Hematopoietic multipotent progenitor cell treated with erythropoietin and hydrocortisone succinate and interleukin-3 and kit ligand, for 8 days (in vitro differentiated cells): ENCODE results near the gene TCF4.

Experiments used
- DNase-seq: peaks from one replicate; pipeline ENCODE4 v3.0.0-alpha.2; 2015

The TCF4 gene

DNA sequence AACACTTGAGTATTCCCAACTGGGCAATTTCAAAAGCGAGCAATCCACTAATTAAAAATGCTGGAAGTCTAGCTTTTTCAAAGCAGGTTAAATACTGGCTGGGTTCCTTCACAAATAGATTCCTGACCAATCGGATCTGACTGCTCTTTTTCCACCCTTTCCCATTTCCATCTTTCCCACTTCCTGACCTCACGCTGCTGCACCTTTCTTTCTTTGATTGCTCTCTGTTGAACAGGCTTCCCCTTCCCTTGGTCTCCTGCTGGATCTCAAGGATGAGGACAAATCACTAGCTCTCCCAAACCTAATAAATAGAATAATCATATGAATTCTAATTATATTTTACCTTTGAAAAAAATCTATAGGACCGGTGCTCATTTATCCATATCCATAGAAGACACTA, 121.2 kb downstream of the TCF4 start:
- DNase-seq, result no peak

DNA sequence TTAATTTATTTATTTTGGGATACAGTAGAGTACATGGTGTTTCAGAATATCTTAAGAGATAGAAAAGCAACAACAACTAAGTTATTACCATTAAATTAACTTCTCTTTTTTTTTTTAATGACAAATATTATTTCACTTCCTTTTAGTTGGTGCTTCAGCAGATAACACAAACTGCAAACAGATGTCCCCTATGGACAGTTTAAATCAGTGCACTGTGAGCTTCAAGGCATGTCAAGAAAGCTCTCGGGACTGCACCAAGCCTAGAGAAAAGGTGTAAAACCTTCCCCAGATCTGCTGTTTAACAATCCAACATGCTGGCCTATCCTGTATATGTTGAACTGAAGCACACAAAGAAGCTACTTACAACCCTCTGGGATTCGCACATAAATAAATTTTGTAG, 122.7 kb downstream of the TCF4 start:
- no peak for DNase-seq

DNA sequence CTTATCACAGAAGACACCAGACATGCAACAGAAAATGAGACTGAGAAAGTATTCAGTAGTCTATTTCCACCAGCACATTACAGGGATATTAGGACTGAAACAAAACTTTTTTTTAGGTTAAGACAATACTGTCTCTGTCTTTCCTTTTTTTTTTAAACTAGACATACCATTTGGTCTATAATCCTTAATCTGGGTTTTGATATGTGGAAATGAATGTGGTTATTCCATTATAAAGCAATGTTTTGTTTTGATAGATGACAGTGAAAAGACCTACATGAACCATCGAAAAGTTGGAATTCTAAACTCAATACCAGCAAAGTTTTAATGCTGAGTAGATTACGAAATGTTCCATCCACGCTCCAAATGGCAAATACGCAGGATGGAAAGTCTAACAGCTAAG, 123.4 kb downstream of the TCF4 start:
- no peak for DNase-seq

DNA sequence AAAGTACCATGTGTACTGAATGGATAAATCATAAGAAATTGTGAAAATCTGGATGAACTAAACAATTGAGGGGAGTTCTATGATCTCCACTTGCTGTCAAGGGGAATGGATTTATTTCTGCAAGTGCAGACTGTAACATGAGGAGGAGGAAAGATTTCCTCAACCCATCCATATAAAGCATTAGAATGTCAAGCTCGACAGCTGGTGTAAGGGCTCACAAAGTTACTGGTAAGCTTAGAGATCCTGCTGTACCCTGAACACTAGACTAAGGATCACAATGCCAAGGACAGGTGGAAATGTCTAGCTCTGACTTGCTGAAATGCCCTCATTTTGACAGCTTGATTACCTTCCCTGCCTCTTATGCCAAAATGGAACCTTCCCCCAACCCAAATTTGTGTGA, 125.3 kb downstream of the TCF4 start:
- no peak for DNase-seq

DNA sequence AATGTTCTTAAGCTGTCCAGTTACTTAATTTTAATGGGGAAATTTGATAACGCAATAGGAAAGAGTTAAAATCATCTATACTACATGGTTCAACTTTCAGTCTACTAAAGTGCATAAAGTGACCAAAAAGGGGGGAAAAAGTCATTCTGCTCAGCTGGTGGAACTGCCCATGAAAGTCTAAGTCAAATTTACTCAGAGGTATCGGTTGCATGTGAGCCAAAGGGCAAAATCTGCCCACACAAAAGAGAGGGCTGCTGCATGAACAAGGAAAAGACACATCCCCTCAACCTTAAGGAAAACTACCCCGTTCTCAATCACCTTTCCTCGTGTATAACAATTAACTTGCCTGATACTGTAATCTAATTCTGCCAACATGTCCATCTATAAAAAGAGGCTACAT, 126.1 kb downstream of the TCF4 start:
- DNase-seq, result no peak

DNA sequence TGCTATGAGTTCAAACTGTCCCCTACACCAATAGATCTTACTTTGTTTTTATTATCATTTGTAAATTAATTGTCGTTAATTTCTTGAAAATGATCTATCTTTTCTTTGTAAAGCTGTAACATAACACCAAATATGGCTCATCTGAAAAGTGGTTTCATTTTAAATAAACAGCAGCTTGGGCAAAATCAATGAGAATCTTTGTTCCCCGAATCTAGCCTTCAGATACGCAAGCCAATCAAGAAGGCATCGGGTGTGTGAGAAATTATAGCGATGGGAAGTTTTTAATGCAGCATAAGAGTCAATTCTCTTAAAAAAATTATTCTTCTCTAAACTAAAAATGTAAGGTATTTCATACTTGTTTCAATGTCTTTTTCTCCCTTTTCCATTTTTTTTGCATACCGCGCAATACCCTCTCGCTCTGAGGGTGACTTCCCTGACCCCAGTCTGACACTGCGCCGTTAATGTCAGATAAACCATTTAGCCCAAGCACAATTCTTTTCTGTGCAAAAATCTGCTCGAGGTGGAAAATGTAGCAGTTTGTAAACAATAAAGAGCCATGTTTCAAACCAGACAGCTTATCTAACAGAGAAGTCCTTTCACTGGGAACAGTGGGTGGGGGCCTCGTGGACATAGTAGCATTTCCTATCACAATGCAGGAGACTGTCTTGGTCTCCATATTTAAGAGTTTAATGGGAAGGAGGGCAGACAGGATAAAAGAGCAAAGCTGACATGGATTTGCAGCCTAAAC, 129.4 kb downstream of the TCF4 start:
- no peak for DNase-seq

DNA sequence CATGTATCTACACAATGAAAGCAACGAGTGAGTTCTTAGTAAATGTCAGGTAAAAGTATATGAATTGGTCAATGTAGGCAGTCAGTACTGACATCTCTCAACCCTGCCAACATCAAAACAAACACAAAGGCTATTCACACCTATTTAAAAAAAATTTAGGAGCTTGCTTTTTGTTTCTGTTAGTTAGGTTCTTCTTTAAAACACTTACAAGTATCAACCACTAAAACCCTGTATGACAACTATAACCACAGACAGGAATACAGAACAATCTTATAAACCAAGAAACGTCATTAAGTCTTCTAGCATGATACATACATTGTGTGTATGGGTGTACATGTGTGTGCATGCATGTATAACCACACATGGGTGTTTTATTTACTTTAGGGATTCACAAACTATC, 131.0 kb downstream of the TCF4 start:
- no peak for DNase-seq

DNA sequence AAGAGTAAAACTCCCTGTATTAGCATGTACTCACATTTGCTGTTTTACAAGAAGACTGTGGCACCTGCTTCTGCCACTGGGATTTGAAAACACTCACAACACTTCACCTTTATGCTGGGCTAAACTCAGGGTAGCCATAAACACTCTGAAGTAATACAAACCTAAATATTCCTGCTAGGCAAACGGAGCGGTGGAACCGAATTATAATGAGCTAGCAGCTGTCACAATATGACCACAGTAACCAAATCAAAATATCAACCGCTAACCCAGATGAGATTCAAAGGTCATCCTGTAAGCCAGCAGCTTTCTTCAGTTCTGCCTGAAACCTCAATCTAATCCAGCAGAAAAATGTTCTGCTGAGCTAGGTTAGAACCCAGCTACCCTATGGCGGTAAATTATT, 132.1 kb downstream of the TCF4 start:
- DNase-seq, result no peak

DNA sequence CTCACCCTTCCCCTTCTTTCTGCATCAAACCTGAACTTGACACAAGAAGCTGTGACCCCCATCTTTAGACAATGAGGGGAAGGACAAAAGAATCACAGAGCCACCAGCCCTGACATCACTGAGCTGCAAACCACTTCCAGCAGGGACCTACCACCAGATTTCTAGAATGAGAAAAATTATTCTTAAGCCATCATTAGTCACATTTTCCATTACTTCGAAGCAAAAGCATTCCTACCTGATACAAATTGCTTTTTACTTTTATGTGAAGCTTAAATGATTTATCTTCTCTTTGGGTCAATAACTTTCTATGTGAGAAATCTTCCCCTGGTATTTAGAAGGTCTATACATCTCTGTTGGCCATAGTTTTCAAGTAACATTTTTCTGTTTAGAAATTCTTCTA, 134.8 kb downstream of the TCF4 start:
- DNase-seq, result no peak

DNA sequence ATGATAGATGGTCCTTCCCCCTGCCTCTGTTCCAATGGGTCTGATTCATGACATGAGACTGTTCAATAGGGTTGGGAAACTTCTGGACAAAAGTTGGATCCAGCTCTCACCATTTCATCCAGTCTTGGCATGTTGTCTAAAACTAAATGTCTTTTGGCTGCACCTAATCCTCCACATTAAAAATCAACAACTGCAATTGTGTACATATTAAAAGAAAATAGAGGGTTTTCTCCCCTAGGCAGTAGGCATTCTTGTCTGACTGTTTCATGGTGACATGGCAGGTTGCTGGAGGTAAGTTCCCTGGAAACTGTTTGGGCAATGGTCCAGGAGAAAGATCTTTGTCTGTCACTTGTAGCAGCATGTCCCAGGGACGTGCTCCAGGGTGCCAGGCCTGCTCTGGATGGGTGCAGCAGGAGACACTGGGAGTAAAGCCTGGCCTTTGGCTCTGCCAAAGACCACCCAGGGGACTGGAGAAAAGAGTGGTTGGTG, 135.8 kb downstream of the TCF4 start:
- peak; percentile 26 for DNase-seq

DNA sequence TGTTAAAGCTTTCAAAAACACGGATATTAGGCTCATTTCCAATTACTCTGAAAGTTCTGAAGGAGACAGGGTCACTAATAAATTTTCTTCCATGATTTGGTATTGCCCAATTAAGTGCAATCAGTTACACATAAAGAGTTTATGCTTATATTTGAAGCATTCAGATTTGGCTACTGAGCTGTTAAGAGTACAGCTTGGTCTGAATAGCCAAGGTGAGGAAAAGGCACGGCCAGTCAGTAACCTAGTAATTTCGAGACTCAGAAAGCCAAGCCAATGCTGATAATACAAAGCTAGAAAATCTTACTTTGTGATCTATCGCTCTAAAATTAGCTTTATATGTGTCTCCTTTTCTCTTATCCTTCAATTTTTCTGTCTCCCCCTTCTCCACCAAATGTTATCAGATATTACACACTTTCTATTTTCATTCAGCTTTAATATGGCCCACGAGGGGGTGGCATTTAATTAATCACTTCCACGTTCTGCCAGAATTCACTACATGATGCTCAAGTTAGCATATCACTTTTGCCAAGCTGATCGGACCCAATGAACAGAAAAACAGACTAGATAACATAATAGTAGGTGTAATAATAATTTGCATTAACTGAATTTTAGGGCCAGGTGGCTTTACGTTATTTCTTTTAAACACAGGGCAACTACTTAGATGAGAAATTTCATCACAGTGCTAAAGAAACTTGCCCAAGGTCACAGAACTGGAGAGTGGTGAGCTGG, 138.4 kb downstream of the TCF4 start:
- DNase-seq, result no peak

DNA sequence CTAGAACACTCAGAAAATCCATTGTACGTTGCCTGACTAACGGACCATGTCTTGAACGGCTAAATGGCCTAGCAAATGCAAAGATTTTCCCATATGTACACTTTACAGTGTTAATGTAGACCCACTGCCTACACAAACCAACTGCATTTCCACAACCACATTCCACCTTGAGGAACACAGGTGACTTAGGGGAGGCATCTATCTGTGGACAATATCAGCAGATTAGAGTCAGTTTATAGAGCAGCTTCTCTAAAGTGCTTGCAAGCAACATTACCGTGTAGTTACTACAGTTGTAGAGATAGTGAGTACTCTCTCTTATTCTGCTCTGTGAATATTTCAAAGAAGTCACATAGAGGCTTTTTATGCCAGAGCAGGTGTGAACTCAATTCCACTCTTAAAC, 139.6 kb downstream of the TCF4 start:
- no peak for DNase-seq

DNA sequence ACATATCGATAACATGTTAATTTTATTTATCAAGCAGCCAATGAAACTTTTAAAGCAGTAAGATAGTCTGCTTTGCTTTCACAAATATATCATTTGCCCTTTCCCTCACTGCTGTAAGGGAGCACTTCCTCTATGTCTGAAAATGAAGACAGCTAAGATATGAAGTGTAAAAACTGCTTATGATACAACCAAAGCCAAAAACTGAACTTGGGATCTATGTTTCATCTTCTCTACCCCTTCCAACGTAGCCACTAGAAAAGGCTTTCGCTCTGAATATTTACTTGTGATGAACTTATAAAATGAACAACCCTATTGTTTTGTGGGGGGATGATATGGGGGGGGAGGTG, 140.3 kb downstream of the TCF4 start:
- no peak for DNase-seq

DNA sequence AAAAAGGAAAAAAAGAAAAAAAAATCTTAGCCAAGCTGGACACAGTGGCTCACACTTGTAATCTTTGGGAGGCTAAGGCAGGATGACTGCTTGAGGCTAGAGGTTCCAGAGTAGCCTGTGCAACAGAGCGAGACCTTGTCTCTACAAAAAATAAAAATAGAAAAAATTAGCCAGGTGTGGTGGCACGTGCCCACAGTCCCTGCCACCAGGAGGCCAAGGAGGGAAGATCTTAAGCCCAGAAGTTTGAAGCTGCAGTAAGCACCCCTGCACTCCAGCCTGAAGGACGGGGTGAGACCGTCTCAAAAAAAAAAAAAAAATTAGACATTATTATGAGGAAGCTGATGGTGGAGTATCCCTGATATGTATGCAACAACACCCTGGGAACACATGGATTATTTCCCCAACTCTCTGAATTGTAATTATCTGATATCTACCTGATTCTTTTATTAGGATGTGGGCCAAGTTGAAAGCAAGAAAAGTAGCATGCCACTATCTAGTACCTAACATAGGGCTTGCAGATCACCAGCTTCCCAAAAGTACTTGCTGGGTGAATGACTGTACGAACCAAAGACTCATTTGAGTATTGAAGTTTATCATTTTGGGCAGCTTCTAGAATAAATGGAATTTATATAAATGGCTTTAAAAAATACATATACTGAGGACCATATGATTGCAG, 140.9 kb downstream of the TCF4 start:
- DNase-seq, result no peak

DNA sequence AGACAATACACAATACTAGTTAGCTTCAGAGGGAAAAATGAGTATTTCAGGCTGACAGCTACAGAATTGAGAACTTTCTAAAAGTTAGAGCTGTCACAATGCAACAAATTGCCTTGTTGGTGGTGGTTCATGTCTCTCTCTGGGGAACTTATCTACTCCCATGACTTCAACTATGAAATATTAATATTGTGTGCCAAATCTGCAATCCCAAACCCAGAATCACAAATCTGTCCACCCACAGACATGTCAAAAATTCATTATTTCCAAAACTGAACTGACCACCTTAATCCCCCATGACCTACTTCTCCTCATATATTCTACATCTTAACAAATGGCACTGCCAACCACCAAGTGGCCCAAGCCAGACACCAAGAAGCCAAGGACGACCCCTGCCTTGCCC, 143.5 kb downstream of the TCF4 start:
- no peak for DNase-seq

DNA sequence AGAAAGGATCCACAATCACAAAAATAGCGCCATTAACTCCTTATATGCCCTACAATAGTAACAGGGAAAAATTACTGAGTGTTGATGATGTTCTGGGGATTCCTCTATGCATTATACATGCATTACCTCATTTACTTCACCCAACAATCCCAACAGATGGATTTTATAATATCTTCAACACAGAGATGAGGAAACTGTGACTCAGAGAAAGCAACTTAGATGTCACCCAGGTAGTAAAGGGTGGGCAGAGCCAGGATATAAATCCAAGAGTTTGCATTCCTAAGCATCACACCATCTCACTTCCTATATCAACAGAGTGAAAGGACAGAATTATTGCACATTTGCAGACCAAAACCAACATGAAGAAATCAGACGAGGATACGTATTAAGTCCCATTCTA, 144.2 kb downstream of the TCF4 start:
- DNase-seq, result no peak

DNA sequence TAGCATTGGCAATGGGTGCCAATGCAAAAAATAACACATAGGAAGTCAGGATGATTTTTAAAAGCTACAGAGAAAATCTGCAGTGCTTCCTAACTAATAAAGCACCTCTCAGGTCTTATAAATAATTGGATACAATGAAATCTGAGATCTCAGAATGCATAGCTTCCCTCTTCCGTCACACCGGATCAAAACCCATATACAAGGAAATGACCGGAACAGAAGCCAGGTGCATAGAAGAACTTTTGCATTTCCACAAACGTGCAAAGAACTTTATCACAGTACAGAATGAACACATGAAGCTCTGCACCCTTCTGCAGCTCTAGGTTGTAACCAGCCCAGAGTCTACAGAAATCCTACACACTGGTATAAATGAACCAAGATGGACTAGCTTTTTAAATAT, 145.4 kb downstream of the TCF4 start:
- no peak for DNase-seq

DNA sequence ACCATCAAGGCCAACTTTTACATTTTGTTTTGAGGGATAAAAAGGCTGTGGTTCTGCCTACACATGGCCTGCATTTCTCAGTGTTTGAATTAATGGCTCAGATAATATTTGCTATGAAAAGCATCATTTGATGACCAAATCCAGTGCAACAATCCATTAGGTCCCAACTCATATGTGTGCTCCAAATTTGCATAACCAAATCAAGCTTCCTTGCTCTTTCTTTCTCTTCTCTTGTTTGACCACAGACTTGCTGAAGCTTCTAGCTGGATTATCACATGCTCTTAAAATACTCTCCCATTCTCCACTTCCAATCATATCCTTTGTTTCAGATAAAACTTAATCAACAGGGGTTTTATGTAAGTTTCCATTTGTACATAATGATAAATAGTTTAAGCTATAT, 147.0 kb downstream of the TCF4 start:
- no peak for DNase-seq

DNA sequence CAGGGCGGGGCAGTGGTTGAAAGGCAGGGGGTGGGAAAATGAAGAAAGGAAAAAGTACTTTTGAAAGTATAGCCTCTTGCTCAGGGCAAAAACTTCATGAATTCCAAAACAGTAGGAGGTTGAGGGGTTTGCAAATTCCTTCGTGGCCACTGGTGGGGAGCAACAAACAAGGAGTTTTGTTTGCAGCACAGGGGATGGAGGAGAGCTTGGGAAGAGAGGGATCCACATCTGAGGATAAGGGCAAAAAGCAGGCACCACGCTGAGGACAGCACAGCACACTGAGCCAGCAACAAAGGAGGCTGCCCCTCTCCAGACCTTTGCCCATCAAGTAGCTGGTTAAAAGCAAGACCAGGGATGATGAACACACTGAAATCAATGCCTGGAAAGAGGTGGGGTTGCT, 148.9 kb downstream of the TCF4 start:
- no peak for DNase-seq

DNA sequence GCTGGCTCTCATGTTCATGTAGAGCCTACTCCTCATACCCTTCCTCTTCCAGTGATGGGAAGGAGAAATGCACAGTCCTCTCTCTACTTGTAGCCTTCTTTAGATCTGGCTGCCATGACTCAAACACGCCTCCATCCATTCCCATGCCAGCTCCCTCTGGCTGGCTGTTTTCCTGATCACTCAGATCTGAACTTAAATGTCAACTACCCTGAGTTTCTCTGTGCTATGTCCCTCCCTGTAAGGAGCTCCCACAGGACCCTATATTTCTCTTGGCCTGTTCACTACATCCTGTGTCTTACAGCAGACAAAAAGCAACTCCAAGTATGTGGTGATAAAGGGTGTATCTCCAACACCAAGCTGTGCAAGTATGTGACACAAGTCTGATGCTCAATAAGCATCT, 152.4 kb downstream of the TCF4 start:
- DNase-seq, result no peak

DNA sequence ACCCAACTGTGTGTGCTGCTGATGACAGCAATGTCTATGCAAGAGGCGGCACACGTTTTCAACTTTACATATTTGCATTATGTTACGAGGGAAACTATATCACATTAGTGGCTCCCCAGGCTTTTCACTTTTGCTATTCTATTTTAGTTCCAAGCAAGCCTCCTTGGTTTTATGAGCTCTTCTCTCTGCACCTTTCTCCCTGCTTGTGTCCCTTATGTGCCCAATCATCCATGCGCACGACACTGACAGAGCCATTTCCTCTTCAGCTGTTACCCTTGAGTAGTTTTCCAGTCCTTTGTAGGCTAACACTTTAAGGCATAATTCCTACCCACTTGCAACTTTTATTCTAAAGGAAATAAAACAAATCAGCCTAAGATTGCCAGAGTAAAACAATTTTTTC, 154.3 kb downstream of the TCF4 start:
- no peak for DNase-seq

DNA sequence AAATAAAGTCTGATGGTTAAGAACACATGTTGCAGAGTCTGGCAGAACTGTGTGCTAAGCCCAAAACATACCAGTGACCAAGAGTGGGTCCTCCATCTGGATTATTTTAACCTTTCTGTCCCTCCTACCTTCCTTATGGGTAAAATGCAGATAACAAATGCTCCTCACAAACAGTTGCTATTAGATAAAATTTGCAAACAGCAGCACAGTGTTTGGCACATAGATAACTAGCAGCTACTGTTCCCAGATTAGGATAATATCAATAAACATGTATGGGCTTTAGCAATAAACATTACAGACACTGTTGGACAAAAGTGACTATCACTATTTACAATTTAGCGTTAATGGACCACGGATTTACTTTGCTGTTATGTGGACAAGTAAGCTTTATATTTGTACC, 154.9 kb downstream of the TCF4 start:
- DNase-seq, result peak; percentile 49

DNA sequence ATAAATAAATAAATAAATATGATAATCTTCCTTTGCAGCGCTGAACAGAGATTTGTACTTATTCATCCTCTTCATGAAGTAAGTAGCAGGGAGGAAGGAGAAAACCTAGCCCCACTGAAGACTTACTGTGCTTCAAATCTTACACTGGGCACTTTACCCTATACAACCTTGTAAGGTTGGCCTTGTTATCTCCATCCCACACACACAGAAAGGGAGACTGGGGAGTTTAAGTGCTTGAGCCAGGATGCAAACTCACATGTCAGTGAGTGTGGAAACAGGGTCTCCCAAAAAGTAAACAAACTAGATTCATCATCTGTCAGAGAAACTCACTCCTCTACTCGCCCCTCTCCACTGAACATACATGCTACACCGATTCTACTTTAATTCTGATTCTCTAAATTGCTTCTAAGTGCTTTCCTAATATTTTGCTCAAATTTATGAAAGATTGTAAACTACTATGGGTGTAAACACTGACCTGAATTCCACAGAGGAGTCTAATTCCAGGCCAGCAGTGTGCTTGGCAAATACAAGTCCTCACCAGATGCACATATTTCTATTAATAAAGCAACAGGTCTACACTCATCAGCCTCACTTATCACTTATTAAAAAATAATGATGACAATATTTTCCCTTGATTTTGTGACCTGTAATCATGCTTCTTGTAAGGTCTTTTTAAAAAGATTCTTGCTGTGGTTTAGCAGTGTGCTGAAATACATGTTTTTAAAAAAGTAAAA, 155.5 kb downstream of the TCF4 start:
- peak; percentile 29 for DNase-seq

DNA sequence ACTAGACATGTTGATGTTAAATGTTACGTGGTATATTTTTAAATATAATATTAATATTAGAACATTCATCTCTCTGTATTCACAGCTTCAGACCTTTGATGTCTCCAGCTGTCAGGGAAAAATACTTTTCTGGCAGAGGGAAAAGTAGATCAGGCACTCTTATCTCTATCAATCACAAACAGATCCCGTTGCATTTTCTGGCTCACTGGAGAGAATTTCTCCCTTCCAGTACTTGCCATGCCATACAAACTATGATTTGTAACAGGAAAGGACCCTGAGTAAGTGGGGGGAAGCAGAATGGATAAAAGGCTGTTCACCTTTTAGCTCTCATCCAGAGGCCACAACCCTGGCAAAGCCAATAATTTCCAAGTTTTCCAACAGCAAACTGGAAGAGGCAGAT, 158.0 kb downstream of the TCF4 start:
- DNase-seq, result no peak
